ENCODE data around the gene KIF13A. TPM values are rescaled to one million over a fixed set of nuclear protein-coding genes. Genes with fewer than 3 reads are reported as not detected.
A peak's percentile ranks its signal among the peaks of the same experiment; 100 is the strongest.

KIF13A gene
- total and polyA plus RNA-seq, 2 experiments from 2014 or later = 8.4 to 28.2 TPM

GRCh38 chr6:17861361-17861760 lies 126.1 kb downstream of the KIF13A start:
- H3K4me1 Mint-ChIP-seq = peaks cover 6% of the 10 kb centered on the region
- H3K4me3 Mint-ChIP-seq = no peak overlapping the region
- TF ChIP-seq EZH2phosphoT487 (IDR thresholded peaks at IDR 0.05; ENCODE audit: unreplicated experiment) (no peak), CTCF (conservative IDR thresholded peaks at IDR 0.05; ENCODE audit: low read depth in 2 of 2) (no peak), JUNB (IDR thresholded peaks at IDR 0.05; ENCODE audit: unreplicated experiment) (no peak), ETS1 (IDR thresholded peaks at IDR 0.05) (no peak), CREB1 (CRISPR knock-in tag; IDR thresholded peaks at IDR 0.05; ENCODE audit: low read depth) (no peak), REST (IDR thresholded peaks at IDR 0.05; ENCODE audit: unreplicated experiment) (no peak), STAT1 (IDR thresholded peaks at IDR 0.05; ENCODE audit: unreplicated experiment) (no peak), ZNF114 (CRISPR knock-in tag; IDR thresholded peaks at IDR 0.05) (no peak), EZH2 (IDR thresholded peaks at IDR 0.05; ENCODE audit: low read depth, unreplicated experiment) (no peak), ZNF462 (CRISPR knock-in tag; IDR thresholded peaks at IDR 0.05) (no peak), NANOG (IDR thresholded peaks at IDR 0.05; ENCODE audit: borderline replicate concordance) (no peak)

More at GRCh38 chr6:17861361-17861760, 126.1 kb downstream of the KIF13A start:
- DNase-seq (ENCODE audit: low spot score) (no peak), ATAC-seq (no peak)
- Histone ChIP-seq H3K4me1 (ENCODE audit: insufficient read depth) (no peaks in the 10 kb centered on the region), H4K20me1 (replicated peaks; ENCODE audit: insufficient read depth) (no peaks in the 10 kb centered on the region), H3K4me3 (no peak overlapping the region), H2AFZ (no peak overlapping the region), H3K36me3 (ENCODE audit: insufficient read depth) (no peaks in the 10 kb centered on the region), H3K79me2 (replicated peaks; ENCODE audit: insufficient read depth) (peaks cover 3% of the 10 kb centered on the region; the same call in 1 of the 2 replicates), H3K27me3 (ENCODE audit: insufficient read depth) (no peaks in the 10 kb centered on the region), H3F3A (replicated peaks; ENCODE audit: low read depth) (no peaks in the 10 kb centered on the region), H3K27ac (ENCODE audit: low read depth) (no peak overlapping the region), H3K4me2 (no peak overlapping the region), H3K9me2 (ENCODE audit: insufficient read depth) (no peaks in the 10 kb centered on the region)
- Mint-ChIP-seq H3K27me3 (ENCODE audit: insufficient read depth, low read depth, poor library complexity) (no peaks in the 10 kb centered on the region), H3K27ac (peak overlapping the region; percentile 76), H3K36me3 (ENCODE audit: low read depth) (no peaks in the 10 kb centered on the region), H3K9me3 (no peaks in the 10 kb centered on the region)

Data from GM23338 (cell line).